Activated CD8-positive, alpha-beta memory T cell treated with anti-CD3 and anti-CD28 coated beads for 24 hours (primary cell): ENCODE results near the gene TTC13.

Source experiments
- DNase-seq: peaks from one replicate; pipeline ENCODE4 v3.0.0-alpha.2; 2020

The TTC13 gene

DNA sequence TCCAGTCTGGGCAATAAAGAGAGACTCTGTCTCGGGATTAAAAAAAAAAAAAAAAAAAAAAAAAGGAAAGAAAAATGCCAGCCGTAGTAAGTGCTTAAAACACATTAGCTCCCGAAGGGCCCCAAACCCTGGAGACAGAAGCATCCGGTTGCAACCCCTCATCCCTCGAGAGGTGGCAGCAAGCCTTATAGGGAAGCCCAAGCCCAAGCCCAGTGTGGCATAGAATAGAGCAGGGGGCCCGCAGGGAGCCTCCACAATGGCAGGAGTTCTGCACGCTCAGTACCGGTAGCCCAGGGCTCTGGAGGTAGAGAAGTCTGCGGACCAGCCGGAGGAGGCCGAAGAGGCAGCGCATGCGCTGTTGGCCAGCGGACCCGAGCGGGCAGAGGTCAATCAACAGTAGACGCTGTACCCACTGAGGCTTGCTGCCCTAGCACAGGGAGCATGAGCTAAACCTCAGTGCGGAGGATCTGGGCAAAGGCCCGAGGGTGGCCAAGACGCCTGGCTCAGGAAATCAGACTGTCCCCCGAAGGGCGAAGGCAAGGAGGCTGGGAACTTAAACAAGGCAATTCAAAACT, 76.2 kb downstream of the TTC13 start:
- no peak for DNase-seq

DNA sequence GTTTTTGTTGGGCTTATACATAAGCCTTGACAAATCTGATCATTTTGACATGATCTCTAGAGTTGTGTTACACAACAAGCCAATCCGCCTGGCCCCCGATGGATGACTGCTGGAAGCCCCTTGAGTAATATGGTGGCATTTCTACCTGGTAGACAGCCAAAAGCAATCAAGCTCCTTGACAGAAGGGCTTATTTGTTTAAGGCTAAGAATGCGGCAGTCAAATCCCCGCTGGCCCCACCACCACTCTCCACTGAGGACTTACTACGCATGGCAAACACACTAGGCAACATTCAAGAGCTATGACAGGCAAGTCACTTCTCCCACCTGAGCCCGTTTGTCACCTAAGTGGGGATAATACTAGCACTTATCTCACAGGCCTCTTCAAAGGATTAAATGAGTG, 77.0 kb downstream of the TTC13 start:
- DNase-seq, result no peak

DNA sequence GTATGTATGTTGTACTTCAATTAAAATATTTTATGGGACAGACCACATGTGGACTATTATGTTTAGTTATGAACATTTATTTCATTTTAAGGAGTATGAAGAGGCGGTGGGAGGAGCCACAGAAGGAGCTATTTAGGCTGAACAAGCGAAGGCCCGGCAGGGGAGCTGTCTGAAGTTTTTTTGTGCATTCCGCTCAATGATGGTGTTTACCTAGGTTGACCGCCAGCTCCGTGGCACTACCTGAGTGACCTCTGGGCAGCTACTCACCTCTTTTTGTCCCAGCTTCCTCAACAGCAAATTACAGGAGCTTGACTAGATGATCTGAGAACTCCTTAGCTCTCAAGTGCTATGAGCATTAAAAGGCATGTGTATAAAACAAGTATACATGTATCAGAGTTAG, 77.7 kb downstream of the TTC13 start:
- DNase-seq, result no peak

DNA sequence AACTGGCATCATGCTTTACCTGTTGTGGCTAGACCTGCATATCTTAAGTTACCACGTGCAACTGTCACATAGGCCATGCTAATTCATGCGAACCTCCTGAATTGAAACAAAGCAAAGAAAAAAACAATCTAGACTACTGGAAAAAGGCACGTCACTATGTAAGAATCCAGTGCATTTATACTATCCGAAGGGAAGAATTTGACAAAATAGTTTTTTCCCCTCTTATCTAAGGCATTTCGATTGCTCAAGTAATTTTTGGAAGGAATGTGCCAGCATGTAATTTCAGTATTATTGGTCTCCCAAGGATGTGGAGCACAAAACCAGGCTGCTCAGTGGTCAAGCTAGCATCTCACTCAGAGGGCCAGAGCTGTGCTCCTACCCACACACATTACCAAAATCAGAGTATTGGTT, 78.8 kb downstream of the TTC13 start:
- DNase-seq, result no peak

DNA sequence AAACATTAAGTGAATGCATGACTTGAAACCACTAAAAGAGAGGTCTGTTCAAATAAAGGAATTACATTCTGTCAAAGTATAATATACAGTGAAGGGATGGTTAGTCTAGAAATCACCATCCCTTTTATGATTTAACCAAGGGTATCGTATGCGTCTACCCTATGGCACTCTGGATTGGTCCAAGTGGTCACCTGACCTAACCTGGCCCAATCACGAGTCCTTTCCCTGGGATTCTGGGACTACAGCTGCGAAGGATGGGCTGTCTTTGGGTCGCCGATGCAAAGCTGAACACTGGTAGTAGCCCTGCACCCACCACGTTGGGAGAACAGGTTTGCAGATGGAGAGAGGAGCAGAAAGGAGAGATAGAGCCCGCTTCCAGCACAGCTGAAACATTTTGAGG, 79.9 kb downstream of the TTC13 start:
- no peak for DNase-seq

DNA sequence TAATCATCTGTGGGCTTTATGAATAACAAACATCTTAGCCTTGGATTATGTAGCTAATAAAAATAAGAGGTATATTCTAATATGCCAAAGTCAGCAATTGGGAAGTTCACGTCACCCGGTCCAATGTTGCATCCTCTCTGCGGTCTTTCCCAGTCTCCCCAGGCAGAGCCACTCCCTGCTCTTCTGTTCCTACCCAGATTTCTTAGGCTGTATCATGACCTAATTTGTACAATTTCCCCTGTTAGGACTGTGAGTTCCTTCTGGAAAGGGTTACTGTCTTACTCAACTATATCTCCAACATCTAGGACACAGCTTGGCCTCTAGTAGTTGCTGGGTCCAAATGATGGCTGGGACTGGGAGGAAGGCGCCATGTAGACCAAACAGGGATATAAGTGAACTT, 80.5 kb downstream of the TTC13 start:
- no peak for DNase-seq

DNA sequence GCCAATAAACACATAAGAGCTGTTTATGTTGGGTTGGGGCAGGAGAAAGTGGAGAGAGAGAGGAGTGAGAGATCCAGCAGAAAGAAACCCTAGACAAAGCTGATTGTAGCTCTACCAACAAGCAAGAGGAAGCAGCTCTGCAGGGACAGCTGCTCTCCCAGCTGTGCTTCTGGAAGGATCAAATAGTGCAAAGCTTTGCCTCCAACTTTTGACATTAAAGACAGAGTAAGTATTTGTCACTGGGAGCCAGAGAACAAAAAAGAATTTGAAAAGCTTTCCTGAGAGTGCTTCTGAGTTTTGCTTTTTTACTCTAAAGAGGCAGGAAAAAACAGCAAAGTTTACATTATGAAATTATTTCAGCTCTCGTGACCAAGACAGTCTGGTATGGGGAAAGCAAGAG, 81.9 kb downstream of the TTC13 start:
- DNase-seq, result no peak

DNA sequence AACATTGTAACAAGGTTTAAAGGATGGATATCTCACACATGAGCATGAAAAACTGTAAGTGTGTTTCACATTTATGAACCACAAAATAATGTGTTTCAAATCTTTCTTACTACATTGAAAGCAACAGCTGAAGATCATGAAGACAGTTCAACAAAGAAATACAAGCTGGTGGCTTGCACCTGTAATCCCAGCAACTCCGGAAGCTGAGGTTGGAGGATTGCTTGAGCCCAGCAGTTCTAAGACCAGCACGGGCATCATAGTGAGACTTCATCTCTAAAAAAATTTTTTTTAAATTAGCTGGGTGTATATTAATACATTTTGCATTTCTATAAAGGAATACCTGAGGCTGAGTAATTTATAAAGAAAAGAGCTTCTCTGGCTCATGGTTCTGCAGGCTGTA, 83.2 kb downstream of the TTC13 start:
- DNase-seq, result no peak

DNA sequence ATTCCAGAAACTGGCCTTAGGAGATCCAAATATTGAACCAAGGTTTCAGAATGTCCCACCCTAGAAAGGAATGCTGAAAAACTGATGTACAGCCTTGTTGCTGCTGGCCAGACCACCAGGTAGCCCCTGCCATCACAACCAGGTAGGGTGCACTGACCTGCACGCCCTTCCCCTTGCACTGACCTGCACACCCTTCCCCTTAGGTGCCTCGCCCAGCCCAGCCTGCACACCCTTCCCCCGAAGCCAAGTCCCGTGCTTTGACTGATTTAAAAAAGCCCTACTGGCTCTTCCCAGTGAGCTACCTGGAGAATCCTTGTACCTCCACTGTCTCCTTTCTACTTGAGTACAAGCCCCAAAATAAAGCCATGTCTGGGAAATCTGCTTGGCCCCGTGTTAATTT, 84.0 kb downstream of the TTC13 start:
- no peak for DNase-seq

DNA sequence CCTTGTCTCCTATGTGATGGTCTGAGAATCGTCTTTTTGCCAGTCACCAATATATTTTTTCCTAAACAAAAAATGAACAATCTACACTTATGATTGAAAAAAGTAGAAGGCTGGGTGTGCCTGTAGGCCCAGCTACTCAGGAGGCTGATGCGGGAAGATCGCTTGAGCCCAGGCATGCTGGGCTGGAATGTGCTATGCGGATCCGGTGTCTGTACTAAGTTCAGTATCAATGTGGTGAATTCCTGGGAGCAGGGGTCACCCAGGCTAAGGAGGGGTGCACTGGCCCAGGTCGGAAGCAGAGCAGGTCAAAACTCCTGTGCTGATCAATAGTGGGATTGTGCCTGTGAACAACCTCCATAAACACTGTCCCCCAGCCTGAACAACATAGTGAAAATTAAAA, 84.6 kb downstream of the TTC13 start:
- DNase-seq, result no peak

DNA sequence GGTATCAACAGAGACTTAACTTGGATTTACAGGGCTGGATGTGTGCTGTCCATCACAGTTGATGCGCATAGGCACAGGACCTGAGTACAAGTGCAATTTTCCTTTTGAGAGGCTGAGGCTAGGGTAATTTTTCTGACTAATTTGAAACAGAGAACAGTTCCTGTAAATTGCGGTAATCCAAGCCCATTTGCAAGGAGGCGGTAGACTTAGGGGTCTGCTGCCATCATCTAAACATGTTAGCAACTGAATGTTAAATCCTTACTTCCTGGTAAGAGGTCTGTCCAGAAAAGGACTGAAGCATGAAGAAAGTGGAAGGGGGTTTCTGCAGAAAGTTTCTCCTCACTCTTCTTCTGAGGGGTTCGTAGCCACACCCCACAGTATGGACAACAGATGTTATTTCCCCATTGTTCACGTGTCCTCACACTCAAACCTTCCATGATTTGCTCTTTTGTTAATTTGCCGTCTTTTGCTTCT, 86.6 kb downstream of the TTC13 start:
- DNase-seq, result no peak

DNA sequence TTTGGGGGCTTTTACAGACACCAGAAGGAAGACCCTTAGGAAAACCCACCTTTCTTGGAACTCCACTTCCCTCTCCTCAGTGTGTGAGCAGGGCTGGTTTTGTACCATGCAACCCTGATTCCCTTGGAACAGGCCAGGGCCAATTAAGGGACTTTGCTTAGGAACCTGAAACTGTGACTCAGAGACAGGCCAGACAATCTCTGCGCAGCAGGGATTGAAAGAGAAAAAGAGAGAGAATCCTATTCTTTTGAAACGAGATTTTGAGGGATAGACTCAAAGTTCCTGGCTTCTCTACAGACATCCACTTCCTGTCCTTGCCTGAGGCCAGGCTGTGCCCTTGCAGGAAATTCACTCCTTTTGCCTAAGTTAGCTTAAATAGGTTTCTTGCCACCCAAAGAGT, 87.2 kb downstream of the TTC13 start:
- no peak for DNase-seq

DNA sequence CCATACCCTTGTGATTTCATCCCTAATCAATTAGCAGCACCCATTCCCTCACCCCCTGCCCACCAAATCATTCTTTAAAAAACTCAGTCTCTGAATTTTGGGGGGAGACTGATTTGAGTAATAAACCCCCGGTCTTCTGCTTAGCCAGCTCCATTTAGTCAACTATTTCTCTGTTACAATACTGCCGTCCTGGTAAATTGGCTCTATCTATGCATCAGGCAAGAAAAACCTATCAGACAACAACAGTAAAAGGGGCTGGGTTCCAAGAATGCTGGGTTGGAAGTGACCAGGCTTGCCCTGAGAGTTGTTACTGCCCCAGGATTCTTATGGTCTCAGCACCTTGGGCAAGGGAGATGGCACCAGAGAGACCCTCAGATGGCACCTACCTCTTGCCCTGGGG, 94.0 kb downstream of the TTC13 start:
- DNase-seq, result no peak

DNA sequence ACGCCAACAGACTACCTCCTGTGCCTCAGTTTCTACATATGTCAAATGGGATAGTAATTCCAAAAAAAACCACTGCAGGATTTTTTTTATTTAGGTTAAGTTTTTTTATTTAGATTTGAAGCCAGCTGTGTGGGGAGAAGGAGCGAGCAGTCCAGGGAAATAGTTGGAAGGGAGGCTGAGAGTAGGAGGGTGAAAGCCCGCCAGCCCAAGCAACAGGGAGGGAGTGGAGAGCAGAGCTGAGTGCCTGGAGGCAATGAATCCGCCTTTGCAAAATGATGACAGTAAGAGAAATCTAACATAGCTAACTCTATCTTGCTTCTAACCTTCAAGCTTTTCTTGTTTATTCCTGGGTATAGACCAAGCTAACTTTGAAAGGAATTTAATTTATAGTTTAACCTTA, 94.7 kb downstream of the TTC13 start:
- no peak for DNase-seq

DNA sequence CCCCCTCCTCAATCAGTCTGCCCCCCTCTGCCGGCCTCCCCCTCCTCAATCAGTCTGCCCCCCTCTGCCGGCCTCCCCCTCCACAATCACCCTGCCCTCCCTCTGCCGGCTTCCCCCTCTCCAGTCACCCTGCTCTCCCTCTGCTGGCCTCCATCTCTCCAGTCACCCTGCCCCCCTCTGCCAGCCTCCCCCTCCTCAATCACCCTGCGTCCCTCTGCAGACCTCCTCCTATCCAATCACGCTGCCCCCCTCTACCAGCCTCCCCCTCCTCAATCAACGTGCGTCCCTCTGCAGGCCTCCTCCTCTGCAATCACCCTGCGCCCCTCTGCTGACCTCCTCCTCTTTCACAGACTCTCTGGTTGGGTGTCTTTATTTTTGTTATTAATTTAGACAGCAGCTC, 98.9 kb downstream of the TTC13 start:
- DNase-seq, result no peak

DNA sequence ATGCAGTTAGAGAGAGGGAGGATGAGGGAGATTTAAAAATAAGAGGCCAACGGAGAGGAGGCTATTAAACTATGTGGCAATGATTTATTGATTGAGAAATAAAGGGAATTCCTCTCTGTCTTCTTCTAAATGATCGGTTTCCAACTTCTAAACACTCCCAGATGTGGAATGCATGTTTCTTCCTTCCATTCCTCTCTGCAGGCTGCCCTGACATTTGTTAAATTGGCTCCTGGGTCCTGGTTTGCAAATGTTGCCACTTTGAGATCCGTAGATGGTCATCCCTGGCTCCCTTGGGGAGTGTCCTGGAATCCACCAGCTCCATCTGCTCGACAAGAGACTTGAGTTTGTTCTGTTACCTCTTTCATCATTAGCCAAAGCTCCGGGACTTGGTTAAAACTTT, 100.1 kb downstream of the TTC13 start:
- DNase-seq, result no peak

DNA sequence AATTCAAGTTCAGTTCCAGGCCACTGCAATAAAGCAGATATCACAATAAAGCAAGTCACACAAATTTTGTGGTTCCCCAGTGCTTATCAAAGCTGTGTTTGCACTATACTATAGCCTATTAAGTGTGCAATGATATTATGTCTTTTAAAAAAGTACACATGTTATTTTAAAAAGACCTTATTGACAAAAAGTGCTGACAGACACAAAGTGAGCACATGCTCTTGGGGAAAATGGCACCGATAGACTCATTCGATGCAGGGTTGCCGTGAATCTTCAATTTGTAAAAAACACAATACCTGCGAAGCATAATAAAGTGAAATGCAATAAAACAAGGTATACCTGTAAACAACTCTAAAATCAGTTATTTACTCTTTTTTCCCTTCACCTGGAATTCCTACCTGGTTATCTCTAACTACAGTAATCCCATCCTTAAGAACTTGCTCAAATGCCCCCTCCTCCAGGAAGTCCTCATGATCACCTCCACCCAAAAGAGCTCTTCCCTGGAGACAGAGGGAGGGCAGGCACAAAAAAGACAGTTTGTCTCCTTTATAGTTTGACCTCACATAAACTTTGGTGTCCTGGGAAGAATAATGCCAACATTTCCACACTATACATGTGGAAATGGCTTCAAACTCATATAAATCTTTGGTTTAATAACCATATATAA, 100.6 kb downstream of the TTC13 start:
- no peak for DNase-seq

DNA sequence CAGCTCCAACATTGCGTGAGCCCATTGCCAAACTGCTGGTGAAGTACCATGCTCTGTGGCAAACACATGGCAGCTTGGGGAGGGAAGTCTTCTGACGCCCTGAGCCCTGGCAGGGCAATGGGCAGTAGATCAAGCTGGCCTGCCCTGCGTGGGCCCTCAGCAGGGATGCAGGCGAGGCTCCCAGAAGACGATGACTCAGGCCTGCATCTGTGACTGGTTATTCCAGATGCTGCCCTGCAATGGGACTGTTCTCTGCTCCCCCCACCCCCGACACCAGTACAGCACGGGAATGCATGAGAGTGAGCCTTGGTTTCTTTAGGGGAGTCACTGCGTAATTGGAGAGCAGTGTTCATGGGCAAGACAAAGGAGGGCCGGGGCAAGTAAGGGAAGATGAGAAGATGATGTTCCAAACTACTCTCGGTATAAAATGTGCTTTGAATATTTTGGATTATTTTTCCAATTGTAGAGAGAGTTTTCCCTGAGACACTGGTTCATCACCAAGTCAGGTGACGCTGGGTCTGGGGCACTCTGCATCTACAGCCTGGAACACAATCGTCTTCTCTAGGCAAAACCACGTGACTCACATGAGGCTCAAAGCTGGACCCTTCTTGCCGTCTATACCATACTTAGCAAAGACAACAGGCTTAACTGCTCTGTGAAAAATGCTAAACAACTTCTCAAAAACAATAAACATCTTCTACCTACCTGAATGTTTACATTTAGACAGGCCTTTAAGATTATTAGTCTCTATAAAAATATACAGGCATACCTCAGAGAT, 101.3 kb downstream of the TTC13 start:
- DNase-seq, result no peak

DNA sequence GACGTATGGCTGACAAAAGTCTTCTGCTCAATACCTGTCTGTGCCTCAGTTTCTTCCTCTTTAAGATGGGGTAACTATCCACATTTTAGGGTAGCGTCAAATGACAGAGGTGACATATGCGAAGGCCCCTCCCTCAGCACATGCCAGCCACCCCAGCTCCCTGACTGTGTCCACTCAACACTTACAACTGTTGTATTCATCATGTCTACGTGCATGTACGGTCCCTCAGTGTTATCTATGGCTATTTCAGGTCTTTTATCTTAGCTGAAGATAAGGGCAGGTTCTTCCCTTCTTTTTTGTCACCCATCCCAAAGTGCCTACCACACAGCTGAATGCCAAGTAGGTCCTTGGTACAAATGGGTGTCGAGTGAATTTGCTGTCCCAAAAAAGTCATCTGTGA, 102.0 kb downstream of the TTC13 start:
- DNase-seq, result no peak

DNA sequence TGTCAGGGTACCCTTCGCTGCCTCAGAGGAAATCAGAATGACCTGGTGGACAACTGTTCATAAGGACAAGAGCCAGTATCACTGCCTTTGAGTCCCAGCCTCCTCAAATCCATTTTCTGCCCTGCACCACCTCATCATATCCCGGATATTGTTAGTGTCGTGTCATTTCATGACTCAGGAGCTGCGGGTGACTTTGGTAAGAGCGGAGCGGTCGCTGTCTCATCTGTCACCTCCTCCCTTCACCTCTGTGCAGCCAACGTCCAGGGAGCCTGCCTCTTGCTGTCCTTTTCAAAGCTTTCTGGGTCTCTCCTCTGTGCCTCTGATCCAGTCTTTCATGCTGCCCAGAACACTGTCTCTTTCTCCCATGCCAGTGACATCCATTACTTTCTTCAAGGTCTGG, 103.3 kb downstream of the TTC13 start:
- no peak for DNase-seq

DNA sequence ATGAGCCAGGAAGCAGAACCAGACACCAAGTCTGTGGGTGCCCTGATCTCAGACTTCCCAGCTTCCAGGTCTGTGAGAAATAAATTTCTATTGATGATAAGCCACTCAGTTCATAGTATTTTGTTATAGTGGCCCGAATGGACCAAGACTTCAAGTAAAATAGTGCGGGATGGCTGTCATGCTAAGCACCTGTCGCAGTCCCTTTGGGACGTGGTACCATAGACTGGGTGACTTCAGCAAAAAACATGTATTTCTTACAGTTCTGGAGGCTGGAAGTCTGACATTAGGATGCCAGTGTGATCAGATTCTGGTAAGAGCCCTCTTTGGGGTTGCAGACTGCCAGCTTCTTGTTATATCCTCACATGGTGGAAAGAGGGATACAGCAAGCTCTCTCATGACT, 107.7 kb downstream of the TTC13 start:
- DNase-seq, result no peak

DNA sequence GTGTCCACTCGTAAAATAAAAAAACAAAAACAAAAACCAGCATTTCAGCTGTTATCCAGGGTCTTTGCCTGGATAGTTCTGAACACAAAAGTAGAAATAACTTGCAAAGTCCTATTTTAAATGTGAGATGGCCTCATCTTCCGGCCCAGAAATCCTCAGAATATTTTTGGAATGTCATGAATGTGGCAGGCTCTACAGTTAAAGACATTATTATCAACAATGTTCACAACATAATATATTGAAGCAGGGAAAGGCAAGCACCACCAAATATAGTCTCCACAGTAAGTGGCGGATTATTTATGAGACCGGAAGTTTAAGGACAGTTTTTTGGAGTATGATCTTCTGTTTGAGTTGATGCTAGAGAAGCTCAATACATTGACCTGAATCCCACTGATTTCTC, 109.2 kb downstream of the TTC13 start:
- DNase-seq, result no peak

DNA sequence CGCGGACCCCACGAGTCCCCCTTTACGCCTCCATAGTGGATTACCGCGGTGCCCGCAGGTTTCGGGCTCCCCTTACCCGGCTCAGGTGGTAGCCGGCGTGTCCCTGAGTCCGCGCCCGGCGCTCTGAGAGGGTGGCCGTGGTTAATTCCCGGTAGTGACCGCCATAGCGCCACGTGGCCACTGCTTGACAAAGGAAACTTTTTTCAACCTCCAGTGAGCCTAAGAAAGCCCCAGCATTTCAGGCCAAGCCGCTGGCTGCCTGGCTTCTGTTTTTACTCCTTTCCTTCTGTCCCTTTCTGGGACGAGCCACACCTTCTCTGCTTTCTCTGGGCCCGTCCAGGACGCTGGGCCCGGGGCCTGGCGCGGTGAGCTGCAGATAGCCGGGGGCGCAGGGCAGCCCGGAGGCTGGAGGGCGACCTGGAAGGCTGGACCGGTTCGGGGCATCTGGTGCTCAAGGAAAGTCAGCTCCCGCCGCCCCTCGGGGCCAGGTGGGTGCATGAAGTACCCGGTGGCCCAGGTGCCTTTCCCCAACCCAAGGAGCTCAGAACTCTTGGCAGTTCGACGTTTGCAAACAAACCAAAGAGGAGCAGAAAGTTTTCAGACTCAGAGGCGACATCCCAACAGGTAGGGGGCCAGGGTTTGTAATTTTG, 109.8 kb downstream of the TTC13 start:
- DNase-seq, result no peak
